ENCODE data around the gene SCN2A.

Gene SCN2A

GRCh38 chr2:165428926-165429325, 189.7 kb downstream of the SCN2A start:
- peaks cover 2% of the 10 kb centered on the region for H3K4me1 ChIP-seq (ENCODE audit: insufficient read depth, insufficient read length)
- no peaks in the 10 kb centered on the region for H3K27me3 ChIP-seq (ENCODE audit: insufficient read depth, insufficient read length)
- no peak for DNase-seq (ENCODE audit: low read depth, low spot score)
- H3K9me3 ChIP-seq (ENCODE audit: insufficient read depth, low read length): peaks cover 11% of the 10 kb centered on the region
- TF ChIP-seq SUZ12 (IDR thresholded peaks at IDR 0.05; ENCODE audit: extremely low read depth, insufficient read depth, insufficient read length): no peak
- TF ChIP-seq YY1 (IDR thresholded peaks at IDR 0.05; ENCODE audit: insufficient read depth, insufficient read length): no peak
- TF ChIP-seq ZNF274 (IDR thresholded peaks at IDR 0.05; ENCODE audit: low read depth, low read length): no peak
- H3K9ac ChIP-seq (ENCODE audit: insufficient read length, low read depth): no peak overlapping the region
- H3K36me3 ChIP-seq (ENCODE audit: insufficient read depth, insufficient read length, low read length): no peaks in the 10 kb centered on the region
- H3K4me3 ChIP-seq (ENCODE audit: insufficient read length, low read depth): no peak overlapping the region

- TF ChIP-seq ZNF274 (IDR thresholded peaks at IDR 0.05; ENCODE audit: low read depth, low read length) (no peak), YY1 (IDR thresholded peaks at IDR 0.05; ENCODE audit: insufficient read depth, insufficient read length) (no peak), SUZ12 (IDR thresholded peaks at IDR 0.05; ENCODE audit: extremely low read depth, insufficient read depth, insufficient read length) (no peak)
- H3K4me1 ChIP-seq (ENCODE audit: insufficient read depth, insufficient read length): peaks cover 2% of the 10 kb centered on the region
- H3K36me3 ChIP-seq (ENCODE audit: insufficient read depth, insufficient read length, low read length): no peaks in the 10 kb centered on the region
- H3K27me3 ChIP-seq (ENCODE audit: insufficient read depth, insufficient read length): no peaks in the 10 kb centered on the region
- no peak for DNase-seq (ENCODE audit: low read depth, low spot score)
- H3K9ac ChIP-seq (ENCODE audit: insufficient read length, low read depth): no peak overlapping the region
- peaks cover 2% of the 10 kb centered on the region for H3K9me3 ChIP-seq (ENCODE audit: insufficient read depth, low read length)
- H3K4me3 ChIP-seq (ENCODE audit: insufficient read length, low read depth): no peak overlapping the region
Observed at GRCh38 chr2:165431014-165431413, 191.8 kb downstream of the SCN2A start.

- no peaks in the 10 kb centered on the region for H3K27me3 ChIP-seq (ENCODE audit: insufficient read depth, insufficient read length)
- TF ChIP-seq ZNF274 (IDR thresholded peaks at IDR 0.05; ENCODE audit: low read depth, low read length) (no peak), SUZ12 (IDR thresholded peaks at IDR 0.05; ENCODE audit: extremely low read depth, insufficient read depth, insufficient read length) (no peak), YY1 (IDR thresholded peaks at IDR 0.05; ENCODE audit: insufficient read depth, insufficient read length) (no peak)
Observed at GRCh38 chr2:165432234-165432966, 193.2 kb downstream of the SCN2A start.

GRCh38 chr2:165434865-165435496, 195.8 kb downstream of the SCN2A start:
- Histone ChIP-seq H3K9me3 (ENCODE audit: insufficient read depth, low read length) (no peaks in the 10 kb centered on the region; the same call in 1 of the 2 replicates), H3K4me1 (ENCODE audit: insufficient read depth, insufficient read length) (peaks cover 2% of the 10 kb centered on the region), H3K27me3 (ENCODE audit: insufficient read depth, insufficient read length) (no peaks in the 10 kb centered on the region), H3K4me3 (ENCODE audit: insufficient read length, low read depth) (no peak overlapping the region), H3K9ac (ENCODE audit: insufficient read length, low read depth) (no peak overlapping the region), H3K36me3 (ENCODE audit: insufficient read depth, insufficient read length, low read length) (no peaks in the 10 kb centered on the region)
- TF ChIP-seq ZNF274 (IDR thresholded peaks at IDR 0.05; ENCODE audit: low read depth, low read length) (no peak), YY1 (IDR thresholded peaks at IDR 0.05; ENCODE audit: insufficient read depth, insufficient read length) (no peak), SUZ12 (IDR thresholded peaks at IDR 0.05; ENCODE audit: extremely low read depth, insufficient read depth, insufficient read length) (no peak)
- no peak for DNase-seq (ENCODE audit: low read depth, low spot score)

More at GRCh38 chr2:165432234-165432966, 193.2 kb downstream of the SCN2A start:
- Histone ChIP-seq H3K9ac (ENCODE audit: insufficient read length, low read depth) (no peak overlapping the region), H3K4me3 (ENCODE audit: insufficient read length, low read depth) (no peak overlapping the region), H3K4me1 (ENCODE audit: insufficient read depth, insufficient read length) (peaks cover 2% of the 10 kb centered on the region), H3K36me3 (ENCODE audit: insufficient read depth, insufficient read length, low read length) (no peaks in the 10 kb centered on the region), H3K9me3 (ENCODE audit: insufficient read depth, low read length) (no peaks in the 10 kb centered on the region; the same call in 1 of the 2 replicates)
- DNase-seq (ENCODE audit: low read depth, low spot score): no peak

GRCh38 chr2:165435611-165436010, 196.4 kb downstream of the SCN2A start:
- H3K9ac ChIP-seq (ENCODE audit: insufficient read length, low read depth): no peak overlapping the region
- DNase-seq (ENCODE audit: low read depth, low spot score): peak; percentile 33
- peaks cover 2% of the 10 kb centered on the region for H3K4me1 ChIP-seq (ENCODE audit: insufficient read depth, insufficient read length)
- no peaks in the 10 kb centered on the region; the same call in 1 of the 2 replicates for H3K9me3 ChIP-seq (ENCODE audit: insufficient read depth, low read length)
- H3K36me3 ChIP-seq (ENCODE audit: insufficient read depth, insufficient read length, low read length): no peaks in the 10 kb centered on the region
- TF ChIP-seq YY1 (IDR thresholded peaks at IDR 0.05; ENCODE audit: insufficient read depth, insufficient read length): no peak
- TF ChIP-seq SUZ12 (IDR thresholded peaks at IDR 0.05; ENCODE audit: extremely low read depth, insufficient read depth, insufficient read length): no peak
- no peak for TF ChIP-seq ZNF274 (IDR thresholded peaks at IDR 0.05; ENCODE audit: low read depth, low read length)
- H3K27me3 ChIP-seq (ENCODE audit: insufficient read depth, insufficient read length): no peaks in the 10 kb centered on the region
- H3K4me3 ChIP-seq (ENCODE audit: insufficient read length, low read depth): no peak overlapping the region

- no peak for DNase-seq (ENCODE audit: low read depth, low spot score)
- Histone ChIP-seq H3K4me1 (ENCODE audit: insufficient read depth, insufficient read length) (peaks cover 2% of the 10 kb centered on the region), H3K9me3 (ENCODE audit: insufficient read depth, low read length) (no peaks in the 10 kb centered on the region; the same call in 1 of the 2 replicates), H3K9ac (ENCODE audit: insufficient read length, low read depth) (no peak overlapping the region), H3K27me3 (ENCODE audit: insufficient read depth, insufficient read length) (no peaks in the 10 kb centered on the region), H3K36me3 (ENCODE audit: insufficient read depth, insufficient read length, low read length) (no peaks in the 10 kb centered on the region), H3K4me3 (ENCODE audit: insufficient read length, low read depth) (no peak overlapping the region)
- no peak for TF ChIP-seq YY1 (IDR thresholded peaks at IDR 0.05; ENCODE audit: insufficient read depth, insufficient read length)
- TF ChIP-seq ZNF274 (IDR thresholded peaks at IDR 0.05; ENCODE audit: low read depth, low read length): no peak
- no peak for TF ChIP-seq SUZ12 (IDR thresholded peaks at IDR 0.05; ENCODE audit: extremely low read depth, insufficient read depth, insufficient read length)
Observed at GRCh38 chr2:165436559-165436958, 197.3 kb downstream of the SCN2A start.

- no peaks in the 10 kb centered on the region for H3K36me3 ChIP-seq (ENCODE audit: insufficient read depth, insufficient read length, low read length)
- no peak overlapping the region for H3K9ac ChIP-seq (ENCODE audit: insufficient read length, low read depth)
- H3K27me3 ChIP-seq (ENCODE audit: insufficient read depth, insufficient read length): no peaks in the 10 kb centered on the region
- H3K9me3 ChIP-seq (ENCODE audit: insufficient read depth, low read length): no peaks in the 10 kb centered on the region
- TF ChIP-seq SUZ12 (IDR thresholded peaks at IDR 0.05; ENCODE audit: extremely low read depth, insufficient read depth, insufficient read length): no peak
- TF ChIP-seq ZNF274 (IDR thresholded peaks at IDR 0.05; ENCODE audit: low read depth, low read length): no peak
- no peak for TF ChIP-seq YY1 (IDR thresholded peaks at IDR 0.05; ENCODE audit: insufficient read depth, insufficient read length)
- DNase-seq (ENCODE audit: low read depth, low spot score): no peak
- no peak overlapping the region for H3K4me3 ChIP-seq (ENCODE audit: insufficient read length, low read depth)
- no peaks in the 10 kb centered on the region for H3K4me1 ChIP-seq (ENCODE audit: insufficient read depth, insufficient read length)
Observed at GRCh38 chr2:165440367-165440766, 201.2 kb downstream of the SCN2A start.
